GM21619 (cell line): ENCODE results near the gene ATP2A3.

Experiments used
- ATAC-seq: cut with Tn5 transposase; IDR thresholded peaks from one replicate; pipeline ENCODE4 v1.9.1; 2021; ENCODE audit not compliant: unreplicated experiment

ATP2A3 gene

GRCh38 chr17:3875317-3875716 is 88.9 kb downstream of the ATP2A3 start:
- ATAC-seq, result no peak
